ENCODE results near the gene GFRA1.

- TF ChIP-seq CTCF (IDR thresholded peaks at IDR 0.05) (no peak), POLR2AphosphoS5 (IDR thresholded peaks at IDR 0.05) (no peak), EP300 (IDR thresholded peaks at IDR 0.05) (no peak), POLR2A (IDR thresholded peaks at IDR 0.05) (no peak)
These were observed 133.1 kb downstream of the GFRA1 start for GRCh38 chr10:116139886-116140285.
